ENCODE results near the gene PRADC1.

The PRADC1 gene

DNA sequence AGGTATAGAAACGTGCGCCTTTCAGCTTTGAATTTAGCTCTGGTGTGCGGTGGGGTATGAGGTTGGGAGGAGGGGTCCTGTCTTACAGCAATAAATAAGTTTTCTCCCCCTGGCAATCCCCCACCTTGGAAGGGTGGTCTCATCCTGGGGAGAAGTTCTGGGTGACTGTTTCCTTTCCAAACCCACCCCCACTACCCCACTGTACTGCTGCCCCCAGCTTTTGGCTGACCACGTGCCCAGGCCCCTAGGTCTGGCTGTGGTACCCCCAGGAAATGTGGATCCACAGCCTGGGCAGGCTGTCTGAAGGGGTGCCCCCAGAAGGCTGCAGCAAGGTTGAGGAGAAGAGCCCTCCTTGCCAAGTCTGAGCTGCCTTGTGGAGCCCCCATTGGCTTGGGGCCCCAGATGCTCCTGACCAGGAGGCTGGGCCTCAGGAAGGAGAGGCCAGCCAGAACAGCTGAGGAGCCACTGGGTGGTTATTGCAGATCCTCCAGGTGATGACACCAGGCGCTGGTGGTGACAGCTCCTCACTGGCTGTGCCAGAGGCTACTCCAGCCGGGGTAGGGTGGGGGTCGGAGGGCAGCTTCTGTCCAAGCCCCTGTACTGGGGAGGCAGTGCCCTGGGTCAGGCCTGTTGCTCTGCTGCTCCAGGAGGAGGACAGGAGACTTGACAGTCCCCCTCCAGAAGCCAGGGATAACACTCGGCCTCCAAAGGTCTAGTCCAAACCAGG lies 25.3 kb upstream of the PRADC1 start:
- DNase-seq: no peak

DNA sequence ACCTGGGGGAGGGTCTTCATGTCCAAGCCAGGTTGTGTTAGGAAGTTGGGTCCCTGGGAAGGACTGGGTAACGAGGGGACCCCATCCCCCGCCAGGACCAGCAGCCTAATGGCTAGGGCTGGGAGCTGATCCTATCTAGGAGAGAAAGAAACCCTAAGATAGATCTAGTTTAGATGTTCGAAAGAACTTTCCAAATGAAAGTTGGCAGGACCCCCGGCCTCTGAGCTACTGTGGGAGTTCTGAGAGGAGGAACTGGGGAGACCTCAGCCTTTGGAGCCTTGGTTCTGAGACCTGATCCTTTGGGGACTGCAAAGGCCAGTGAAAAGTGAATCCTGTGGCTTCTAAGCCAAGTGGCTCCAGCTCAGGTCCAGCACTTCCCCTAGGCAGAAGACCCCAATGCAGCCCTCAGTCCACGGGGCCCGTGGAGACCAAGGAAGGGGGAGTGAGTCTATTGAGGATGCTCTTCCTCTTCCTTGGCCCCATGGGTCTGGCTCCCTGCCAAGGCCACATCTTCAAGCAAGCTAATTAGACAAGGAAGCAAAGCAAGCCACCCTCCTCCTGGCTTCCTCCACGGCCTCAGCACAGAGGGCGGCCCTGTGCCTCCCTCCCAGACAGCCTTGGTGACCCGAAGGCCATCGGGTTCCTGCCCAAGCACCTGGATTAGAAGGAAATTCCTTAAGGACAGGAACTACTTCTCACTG lies 24.5 kb upstream of the PRADC1 start:
- no peak for DNase-seq

DNA sequence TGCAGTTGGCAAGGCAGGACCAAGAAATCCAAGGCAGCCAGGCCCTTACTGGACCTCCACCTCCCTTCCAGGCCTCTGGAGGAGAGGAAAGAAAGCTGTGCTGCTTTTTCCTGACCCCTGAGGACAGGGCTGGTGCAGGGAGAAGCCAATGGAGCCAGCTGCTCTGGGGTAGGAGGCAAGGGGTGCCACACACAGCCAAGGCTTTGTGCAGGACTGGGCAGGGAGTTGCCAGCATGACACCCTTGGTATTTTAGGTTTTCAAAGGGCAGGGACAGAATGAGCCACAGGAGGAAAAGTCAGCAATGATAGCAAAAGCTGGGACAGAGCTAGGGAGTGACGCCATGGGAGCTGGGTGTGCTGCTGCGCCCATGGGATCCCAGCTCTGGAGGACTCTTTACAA lies 24.0 kb upstream of the PRADC1 start:
- no peak for DNase-seq

DNA sequence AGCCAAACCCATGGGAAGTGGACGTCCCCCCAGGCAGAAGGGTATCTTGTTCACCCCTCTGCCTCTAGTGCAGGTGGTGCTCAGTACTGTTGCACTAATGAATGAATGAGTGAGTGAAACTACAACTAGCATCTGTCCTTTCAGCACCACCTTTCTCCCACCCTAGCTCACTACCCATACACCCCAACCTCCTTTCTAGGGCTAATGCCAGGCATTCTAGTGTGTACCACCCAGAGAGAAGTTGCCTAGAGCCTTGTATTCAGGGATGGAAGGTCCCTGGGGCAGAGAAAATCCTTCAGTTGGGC lies 23.5 kb upstream of the PRADC1 start:
- no peak for DNase-seq

DNA sequence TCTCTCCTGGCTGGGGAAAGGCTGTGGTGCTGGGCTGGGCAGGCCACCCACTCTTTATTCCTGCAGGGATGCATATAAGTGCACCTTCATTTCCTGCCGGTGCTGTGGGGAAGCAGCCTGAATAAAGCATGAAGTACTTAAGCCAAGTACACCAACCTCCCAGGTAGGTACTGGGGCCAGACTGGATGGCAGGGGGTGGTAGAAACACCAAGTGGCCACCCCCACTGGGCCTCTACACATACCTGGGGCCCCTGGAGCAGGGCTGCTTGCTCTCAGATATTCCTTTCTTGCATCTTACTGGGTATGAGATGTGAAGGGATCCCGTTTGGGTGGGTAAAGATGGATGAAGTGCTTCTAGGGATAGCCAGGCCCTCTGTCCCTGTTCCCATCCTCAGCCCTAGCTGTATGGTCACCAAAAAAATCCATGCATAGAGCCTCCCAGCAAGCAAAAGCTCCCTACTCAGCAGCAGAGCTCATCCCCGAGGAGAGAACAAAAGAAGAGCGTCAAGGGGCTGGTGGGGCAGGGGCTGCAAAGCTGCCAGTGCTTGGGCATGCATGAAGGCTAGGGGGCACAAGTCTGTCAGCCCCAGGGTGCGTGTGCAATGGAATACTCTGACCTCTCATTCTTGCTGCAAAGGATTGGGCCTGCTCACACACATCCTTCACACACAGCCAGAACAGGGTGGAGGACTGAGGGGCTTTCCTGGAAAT lies 23.0 kb upstream of the PRADC1 start:
- DNase-seq: no peak

DNA sequence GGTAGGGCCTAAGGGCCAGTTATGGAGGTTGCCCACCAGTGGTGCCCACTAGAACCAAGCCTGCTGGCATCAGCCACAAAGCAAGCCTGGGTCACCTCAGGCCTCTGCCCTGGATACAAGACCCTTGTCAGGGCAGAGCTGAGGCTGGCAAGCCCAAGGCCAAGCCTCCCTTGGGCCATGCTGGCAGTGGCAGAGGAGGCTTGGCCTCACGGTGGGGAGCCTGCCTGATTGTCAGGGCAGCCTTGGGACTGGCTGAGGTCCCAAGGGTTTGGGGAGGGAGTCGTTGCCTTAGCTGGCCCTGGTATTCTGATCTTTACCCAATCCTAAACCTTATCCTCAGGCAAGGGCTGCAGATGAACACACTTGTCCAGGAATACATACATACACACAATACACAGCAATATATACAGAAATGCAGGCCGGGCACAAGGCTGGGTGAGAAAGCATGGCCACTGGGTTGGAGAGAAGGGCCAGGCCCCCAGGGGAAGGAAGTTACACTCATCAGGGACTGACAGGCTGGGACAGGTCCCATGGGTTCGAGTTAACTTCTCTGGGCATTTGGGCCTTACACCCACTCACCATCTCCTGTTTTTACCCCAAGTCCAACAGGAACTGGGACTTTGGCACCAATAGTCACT lies 22.1 kb upstream of the PRADC1 start:
- DNase-seq: no peak

DNA sequence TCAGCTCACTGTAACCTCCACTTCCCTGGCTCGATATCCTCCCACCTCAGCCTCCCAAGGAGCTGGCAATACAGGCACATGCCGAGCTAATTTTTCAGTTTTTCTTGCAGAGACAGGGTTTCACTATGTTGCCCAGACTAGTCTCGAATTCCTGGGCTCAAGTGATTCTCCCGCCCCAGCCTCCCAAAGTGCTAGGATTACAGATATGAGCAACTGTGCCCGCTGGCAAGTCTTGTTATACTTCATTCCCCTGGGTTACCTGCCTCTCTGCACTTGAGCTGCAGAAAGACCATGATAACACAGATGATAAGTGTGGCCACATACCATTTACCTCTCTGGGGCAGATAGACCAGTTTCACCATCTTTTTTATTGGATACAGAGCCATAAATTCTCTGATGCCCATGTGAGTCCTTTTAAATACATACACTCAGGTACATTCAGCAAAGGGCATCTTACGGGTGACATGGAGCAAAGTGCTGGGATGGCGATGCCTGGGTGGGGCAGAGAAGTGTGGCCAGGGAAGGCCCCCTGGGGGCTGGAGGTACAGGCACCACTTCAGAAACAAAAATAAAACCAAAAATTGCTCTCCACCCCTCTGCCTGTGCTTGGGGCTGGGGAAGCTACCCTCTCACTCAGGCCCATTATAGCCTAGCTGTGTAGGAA lies 21.4 kb upstream of the PRADC1 start:
- no peak for DNase-seq

DNA sequence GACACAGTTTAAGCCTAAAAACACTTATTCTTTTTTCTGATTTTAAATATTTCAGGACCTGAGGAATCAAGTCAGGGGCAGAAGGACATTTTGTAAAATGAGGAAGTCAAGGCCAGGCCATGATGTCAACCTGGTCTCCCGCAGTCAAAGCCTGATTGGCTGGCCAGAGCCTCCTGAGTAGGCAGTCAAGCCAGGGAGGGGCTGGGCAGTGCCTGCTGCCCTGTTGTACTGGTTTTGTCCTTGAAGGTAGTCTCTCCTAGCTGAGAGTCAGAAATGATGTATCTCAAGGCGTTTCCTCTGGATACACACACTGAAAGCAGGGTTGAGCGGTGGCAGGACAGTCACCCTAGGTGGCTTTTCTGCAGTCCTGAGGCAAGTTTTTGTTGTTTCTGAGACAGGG lies 20.9 kb upstream of the PRADC1 start:
- DNase-seq: no peak

DNA sequence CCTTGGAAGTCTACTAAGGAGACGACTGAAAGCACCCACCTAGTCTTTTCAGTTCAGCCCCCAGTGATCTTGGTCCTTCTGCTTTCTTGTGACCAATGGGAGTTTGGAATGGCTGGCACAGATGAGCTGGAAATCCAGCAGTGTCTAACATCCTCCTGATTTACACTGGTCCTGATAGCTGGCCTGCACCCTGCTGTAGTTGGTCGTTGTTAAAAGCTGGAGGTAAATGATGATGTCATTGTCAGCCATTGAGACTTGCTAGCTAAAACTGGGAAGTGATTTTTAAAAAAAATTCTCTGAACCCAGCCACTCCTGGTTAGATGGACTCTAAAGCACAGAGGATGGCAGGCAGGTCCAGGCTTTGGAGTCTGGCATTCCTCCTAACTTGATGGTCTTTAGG lies 20.4 kb upstream of the PRADC1 start:
- DNase-seq: no peak

DNA sequence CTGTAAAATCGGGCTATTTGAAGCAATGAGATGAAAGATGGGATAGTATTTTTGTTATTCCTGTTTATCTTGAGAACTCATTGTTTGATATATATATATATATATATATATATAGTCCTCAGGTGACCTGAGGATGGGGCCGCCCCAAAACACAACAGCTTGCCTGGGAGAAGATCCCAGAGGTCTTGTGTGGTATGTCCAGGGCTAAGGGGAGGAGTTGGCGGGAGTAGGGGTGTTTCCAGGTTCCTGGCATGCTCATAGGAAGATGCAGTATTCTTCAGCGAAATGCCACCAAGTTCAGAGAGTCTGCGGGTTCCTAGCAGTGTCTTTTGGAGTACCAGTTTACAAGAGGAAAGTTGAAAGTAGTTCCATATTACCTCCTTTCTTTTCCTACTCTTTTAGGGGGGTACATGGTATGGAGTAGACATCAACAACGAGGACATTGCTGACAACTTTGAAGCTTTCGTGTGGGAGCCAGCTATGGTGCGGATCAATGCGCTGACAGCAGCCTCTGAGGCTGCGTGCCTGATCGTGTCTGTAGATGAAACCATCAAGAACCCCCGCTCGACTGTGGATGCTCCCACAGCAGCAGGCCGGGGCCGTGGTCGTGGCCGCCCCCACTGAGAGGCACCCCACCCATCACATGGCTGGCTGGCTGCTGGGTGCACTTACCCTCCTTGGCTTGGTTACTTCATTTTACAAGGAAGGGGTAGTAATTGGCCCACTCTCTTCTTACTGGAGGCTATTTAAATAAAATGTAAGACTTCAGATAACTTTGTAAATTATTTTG lies 19.4 kb upstream of the PRADC1 start:
- no peak for DNase-seq

DNA sequence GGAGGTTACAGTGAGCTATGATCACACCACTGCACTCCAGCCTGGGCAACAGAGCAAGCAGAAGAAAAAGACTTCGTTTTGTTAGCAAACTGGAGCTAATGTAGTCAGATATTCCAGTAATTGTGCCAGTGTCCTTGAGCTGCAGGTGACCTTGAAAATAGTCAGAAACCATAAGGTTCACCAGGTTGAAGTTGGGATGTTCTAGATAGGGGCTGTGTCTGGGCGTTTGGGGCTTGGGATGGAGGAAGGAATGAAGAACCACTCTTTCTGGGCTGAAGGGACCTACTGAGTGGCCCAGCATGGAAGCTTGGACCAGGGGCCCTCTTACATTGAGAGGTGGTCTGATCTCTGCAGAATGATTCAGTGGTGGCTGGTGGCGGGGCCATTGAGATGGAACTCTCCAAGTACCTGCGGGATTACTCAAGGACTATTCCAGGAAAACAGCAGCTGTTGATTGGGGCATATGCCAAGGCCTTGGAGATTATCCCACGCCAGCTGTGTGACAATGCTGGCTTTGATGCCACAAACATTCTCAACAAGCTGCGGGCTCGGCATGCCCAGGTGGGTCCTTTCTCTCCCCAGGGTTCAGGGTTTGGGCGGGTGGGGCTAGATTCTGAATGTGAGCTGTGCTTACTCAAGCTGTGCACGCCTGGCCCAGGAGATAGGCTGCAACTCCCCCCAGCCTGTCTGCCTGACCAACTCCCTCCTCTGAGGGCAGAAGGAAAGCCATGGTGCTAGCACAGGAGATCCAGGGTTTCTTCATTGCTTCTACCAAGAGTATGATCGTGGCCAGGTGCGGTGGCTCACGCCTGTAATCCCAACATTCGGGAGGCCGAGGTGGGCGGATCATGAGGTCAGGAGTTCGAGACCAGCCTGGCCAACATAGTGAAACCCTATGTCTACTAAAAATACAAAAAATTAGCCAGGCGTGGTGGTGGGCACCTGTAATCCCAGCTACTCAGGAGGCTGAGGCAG lies 18.1 kb upstream of the PRADC1 start:
- DNase-seq: no peak

DNA sequence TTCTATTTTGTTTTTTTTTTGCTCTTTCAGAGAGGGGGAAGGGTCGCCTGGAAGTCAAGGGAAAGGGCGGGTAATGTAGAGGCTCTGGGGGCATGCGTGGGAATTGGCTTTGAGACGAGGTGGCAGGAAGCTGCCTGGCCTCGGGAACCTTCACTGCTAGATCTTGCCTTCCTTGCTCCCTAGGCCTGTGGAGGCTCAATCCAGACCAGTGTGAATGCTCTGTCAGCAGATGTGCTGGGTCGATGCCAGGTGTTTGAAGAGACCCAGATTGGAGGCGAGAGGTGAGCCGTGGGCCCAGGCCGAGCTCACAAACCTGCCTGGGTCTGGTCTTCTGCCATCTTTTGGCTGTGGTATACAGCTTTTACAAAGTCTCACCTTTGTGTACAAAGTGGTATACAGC lies 16.6 kb upstream of the PRADC1 start:
- DNase-seq: no peak

DNA sequence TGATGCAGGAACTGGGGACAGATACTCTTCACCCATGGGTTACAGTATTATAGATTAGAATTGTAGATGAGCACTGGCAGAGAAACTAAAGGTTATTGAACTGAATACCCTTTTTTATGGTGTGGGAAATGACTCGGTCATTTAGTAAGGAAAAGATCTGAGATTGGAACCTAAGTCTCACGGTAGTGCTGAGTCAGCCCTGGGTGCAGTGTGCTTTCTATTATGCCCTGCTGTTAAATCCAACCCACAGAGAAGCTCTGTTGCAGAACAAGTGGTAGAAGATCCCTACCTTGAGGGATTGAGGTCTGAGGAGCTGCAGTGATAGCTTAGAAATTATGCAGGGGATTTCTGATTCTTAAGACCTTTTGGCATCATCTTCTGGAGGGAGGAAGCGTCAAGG lies 13.8 kb upstream of the PRADC1 start:
- no peak for DNase-seq

DNA sequence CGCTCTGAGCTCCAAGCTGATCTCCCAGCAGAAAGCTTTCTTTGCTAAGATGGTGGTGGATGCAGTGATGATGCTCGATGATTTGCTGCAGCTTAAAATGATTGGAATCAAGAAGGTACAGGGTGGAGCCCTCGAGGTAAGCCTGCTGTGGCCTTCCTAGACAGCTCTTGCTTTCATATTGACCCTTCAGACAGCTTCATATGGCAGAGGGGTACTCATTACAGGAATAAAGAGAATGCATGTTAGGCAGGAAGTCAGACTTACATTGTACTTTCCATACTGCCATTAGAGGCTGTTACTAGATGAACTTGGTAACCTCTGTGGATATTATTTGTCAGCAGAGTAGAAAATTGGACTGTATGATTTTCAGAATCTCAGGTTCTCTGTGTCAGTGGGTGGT lies 11.5 kb upstream of the PRADC1 start:
- no peak for DNase-seq

DNA sequence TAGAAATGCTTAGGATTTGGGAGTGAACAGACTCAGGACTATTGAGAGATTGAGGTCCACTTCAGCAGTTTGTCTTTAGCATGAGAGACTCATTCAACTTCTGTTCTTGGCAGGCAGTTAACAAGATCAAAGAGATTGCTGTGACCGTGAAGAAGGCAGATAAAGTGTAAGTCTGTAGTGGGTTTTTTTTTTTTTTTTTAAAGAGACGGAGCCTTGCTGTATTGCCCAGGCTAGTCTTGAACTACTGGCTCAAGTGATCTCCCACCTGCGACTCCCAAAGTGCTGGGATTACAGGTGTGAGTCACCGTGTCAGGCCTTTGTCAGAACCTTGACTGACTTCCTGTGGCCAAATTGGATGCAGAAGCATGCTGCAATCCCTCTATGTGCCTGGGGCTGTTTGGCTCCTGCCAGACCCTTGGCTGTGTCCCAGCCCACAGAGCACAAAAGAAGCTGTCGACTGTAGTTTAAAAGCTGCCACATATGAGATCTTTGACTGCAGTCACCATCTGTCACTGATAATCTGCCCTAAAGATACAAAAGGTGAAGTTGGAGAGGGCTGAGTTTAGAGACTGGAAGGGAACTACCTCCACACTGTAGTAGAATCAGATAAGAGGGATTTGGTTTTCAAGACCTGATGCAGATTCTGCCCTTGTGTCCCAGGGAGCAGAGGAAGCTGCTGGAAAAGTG lies 11.0 kb upstream of the PRADC1 start:
- DNase-seq: no peak

DNA sequence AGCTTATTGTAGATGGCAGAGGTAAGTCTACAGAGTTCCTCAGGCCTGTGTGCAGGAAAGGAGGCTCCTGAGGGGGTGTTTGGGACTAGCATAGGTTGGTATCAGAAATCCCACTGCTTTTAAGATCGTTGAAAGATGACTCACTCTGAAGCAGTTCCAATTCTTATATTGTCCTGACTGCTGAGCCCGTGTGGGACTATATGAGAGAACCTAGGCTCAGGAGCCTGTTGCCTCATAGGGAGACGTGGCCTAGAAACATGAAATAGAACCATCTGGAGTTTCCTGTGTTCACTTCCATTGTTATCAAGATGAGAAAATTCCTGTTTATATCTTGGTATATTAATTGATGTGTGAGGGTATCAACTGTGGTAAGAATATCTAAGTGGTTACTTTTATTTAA lies 6.7 kb upstream of the PRADC1 start:
- DNase-seq: no peak

DNA sequence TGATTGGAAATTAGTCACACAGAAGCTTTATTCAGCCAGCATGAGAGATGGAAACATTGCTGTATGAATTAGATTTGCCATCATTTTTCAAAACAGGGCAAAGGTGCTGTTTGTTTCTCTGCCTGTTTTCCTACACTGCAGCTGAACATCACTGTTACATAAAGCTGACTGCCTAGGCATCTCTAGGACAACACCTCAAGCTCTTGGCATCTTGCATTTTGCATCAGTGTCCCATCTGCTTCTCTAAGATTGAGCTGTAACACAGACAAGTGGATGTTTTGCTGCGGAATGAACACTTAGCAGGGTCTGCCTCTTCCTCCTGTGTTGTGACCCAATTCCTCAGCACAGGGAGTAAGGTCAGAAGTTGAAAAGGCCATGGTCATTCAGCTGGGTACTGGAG lies 5.9 kb upstream of the PRADC1 start:
- DNase-seq: no peak

DNA sequence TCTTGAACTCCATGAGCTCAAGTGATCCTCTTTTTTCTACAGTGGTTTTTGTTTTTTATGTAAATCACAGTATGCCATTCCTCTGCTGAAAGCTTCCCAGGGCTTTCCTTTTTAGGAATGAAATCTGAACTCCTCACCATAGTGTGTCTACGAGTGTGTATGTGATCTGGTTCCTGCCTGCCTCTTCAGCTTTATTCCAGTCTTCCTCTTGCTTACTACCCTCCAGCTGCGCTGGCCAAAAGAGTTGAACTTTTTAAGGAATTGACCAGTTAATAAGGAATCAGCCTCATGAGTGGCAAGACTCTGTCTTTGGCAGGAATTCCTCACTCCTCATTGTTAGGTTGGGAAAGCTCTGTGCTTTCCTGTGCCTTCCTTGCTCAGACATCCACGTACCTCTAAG lies 5.1 kb upstream of the PRADC1 start:
- no peak for DNase-seq

DNA sequence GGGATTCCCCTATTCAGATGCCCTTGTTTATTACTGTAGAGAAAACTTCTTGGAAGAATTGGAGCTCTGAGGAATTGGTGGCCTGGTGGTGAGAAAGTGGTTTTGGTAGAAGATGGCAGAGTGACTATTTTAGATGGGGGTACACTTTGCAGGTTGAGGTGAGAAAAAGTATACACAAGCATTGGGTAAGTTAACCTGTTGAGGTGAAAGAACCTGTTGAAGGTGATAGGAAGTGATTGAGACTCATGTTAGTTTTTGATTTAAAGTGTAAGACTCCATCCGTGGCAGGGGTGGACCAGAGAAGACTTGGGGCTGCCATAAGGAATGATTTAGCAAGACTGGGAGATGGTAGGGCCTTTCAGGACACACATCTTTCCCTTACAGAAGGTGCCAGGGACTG lies 4.1 kb upstream of the PRADC1 start:
- DNase-seq: no peak

DNA sequence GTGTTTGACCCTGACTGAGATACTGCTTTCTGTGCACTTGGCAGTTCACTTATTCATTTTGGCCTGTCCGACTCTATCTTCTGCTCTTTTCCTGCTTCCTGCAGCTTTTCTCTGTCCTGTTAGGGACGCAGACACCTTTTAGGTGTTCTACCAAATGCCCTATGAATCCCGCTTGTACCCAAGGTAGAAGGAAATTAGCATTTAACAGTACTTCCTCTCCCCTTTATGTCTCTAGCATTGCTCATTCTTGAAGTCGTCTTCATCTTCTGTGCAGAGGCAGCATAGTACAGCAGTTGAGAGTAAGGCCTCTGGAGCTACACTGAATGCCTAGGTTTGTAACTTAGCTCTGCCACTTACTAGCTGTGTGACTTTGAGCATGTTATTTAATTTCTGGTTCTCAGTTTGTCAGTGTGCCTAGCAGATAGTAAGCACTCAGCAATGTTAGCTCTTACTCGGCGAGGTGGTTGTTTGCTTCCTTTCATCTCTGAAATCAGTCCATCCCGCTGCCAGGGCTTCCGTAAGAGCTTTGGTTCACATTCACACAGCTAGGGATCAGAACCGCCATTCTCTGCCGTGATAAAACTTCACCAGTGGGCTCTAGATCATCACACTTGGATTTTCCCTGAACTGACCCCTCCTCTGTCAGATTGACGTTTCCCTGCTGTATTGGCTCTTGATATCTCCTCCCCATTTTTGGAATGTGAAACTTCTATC lies 2.4 kb upstream of the PRADC1 start:
- DNase-seq: no peak
